Panc1 (cell line): ENCODE measurements around the gene ZC3H7B.

Experiments used
- SIN3A ChIP-seq: IDR thresholded peaks from 2 replicates; pipeline ENCODE4 v1.6.1; 2012; ENCODE audit warnings: low read depth, mild to moderate bottlenecking, low read length, moderate library complexity, borderline replicate concordance; ENCODE audit not compliant: insufficient read depth
- TF ChIP-seq, protein P1 (sequence below): fragments of 450-650 bp; IDR thresholded peaks from 2 replicates; pipeline ENCODE4 v1.5.1; 2017; ENCODE audit warnings: mild to moderate bottlenecking
- TF ChIP-seq, protein P2 (sequence below), 2 experiments: IDR thresholded peaks; 2 replicates each; pipeline ENCODE4 v1.6.1; 2011 to 2012; ENCODE audit warnings: low read depth in 2 of 2, control low read depth in 1 of 2, low read length in 1 of 2, mild to moderate bottlenecking in 1 of 2, moderate library complexity in 1 of 2; ENCODE audit not compliant: insufficient read depth in 1 of 2

DNA sequence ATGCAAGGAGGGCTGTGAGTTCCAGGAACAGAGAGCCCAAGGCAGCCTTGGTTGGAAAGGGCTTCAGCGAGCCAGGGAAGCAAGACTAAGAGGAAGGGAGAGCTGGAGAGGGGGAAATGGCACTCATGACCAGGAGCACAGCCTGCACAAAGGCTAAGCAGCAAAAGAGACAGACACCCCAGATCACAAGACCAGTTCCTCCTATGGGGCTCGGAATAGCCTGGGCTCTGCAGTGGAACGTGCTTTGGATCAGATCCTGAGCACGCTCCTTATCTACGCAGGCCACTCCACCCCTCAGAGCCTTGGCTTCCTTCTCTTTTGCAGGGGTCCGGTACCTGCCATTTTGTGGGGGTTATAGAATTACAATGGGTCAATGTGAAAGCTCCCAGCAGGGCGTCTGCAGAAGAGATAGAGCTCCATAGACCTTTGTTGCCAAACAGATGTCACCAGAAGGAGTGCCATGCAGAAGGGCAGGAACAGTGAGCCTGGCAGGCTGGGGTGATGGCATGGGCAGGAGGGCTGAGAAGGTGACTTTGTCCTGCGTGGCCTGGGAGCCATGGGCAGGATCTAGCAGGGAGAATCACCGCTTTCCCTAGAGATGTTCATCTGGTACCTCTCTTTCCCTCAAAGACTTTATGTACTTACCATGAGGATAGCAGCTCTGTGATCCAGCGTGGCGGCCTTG lies 33.8 kb downstream of the ZC3H7B start:
- TF ChIP-seq, protein P1, sequence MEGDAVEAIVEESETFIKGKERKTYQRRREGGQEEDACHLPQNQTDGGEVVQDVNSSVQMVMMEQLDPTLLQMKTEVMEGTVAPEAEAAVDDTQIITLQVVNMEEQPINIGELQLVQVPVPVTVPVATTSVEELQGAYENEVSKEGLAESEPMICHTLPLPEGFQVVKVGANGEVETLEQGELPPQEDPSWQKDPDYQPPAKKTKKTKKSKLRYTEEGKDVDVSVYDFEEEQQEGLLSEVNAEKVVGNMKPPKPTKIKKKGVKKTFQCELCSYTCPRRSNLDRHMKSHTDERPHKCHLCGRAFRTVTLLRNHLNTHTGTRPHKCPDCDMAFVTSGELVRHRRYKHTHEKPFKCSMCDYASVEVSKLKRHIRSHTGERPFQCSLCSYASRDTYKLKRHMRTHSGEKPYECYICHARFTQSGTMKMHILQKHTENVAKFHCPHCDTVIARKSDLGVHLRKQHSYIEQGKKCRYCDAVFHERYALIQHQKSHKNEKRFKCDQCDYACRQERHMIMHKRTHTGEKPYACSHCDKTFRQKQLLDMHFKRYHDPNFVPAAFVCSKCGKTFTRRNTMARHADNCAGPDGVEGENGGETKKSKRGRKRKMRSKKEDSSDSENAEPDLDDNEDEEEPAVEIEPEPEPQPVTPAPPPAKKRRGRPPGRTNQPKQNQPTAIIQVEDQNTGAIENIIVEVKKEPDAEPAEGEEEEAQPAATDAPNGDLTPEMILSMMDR = no peak
- TF ChIP-seq, protein P2, sequence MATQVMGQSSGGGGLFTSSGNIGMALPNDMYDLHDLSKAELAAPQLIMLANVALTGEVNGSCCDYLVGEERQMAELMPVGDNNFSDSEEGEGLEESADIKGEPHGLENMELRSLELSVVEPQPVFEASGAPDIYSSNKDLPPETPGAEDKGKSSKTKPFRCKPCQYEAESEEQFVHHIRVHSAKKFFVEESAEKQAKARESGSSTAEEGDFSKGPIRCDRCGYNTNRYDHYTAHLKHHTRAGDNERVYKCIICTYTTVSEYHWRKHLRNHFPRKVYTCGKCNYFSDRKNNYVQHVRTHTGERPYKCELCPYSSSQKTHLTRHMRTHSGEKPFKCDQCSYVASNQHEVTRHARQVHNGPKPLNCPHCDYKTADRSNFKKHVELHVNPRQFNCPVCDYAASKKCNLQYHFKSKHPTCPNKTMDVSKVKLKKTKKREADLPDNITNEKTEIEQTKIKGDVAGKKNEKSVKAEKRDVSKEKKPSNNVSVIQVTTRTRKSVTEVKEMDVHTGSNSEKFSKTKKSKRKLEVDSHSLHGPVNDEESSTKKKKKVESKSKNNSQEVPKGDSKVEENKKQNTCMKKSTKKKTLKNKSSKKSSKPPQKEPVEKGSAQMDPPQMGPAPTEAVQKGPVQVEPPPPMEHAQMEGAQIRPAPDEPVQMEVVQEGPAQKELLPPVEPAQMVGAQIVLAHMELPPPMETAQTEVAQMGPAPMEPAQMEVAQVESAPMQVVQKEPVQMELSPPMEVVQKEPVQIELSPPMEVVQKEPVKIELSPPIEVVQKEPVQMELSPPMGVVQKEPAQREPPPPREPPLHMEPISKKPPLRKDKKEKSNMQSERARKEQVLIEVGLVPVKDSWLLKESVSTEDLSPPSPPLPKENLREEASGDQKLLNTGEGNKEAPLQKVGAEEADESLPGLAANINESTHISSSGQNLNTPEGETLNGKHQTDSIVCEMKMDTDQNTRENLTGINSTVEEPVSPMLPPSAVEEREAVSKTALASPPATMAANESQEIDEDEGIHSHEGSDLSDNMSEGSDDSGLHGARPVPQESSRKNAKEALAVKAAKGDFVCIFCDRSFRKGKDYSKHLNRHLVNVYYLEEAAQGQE (IDR thresholded peaks at IDR 0.05; ENCODE audit: insufficient read depth in 1 of 2, low read depth in 2 of 2, low read length in 1 of 2) = no peak
- no peak for TF ChIP-seq SIN3A
